SH-SY5Y (cell line): Measurements from ENCODE around the gene C1orf146.

Experiments
- GATA2 ChIP-seq: IDR thresholded peaks from 2 replicates; pipeline ENCODE4 v1.6.1; 2011; ENCODE audit warnings: mild to moderate bottlenecking, low read depth, low read length
- GATA3 ChIP-seq: IDR thresholded peaks from 2 replicates; pipeline ENCODE4 v1.6.1; 2011; ENCODE audit warnings: low read depth, mild to moderate bottlenecking, low read length, moderate library complexity

DNA sequence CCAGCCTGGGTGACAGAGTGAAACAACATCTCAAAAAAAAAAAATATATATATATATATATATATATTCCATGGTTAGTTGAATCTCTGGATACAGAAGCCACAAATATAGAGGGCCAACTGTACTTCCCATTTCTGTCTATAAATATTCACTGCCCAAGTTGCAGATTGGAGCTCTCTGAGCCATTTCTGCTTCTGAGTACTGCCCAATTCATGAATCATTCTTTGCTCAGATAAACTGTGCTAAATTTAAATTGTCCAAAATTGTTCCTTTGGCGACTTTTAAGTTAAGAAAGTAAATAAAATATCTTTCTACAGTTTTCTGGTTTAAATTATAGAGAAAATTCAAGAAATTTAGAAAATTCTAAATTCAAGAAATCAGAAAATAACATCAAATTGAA, 23.2 kb upstream of the C1orf146 start:
- no peak for TF ChIP-seq GATA2
- TF ChIP-seq GATA3, result no peak
